K562 (cell line): ENCODE data around the gene EIF3I. TPM values are rescaled to one million over a fixed set of nuclear protein-coding genes. Genes with fewer than 3 reads are reported as not detected.
A peak's percentile ranks its signal among the peaks of the same experiment; 100 is the strongest.

Experiments used
- BCOR ChIP-seq: fragments of 450-650 bp; IDR thresholded peaks from 2 replicates; pipeline ENCODE4 v1.6.1; 2016
- ELK1 ChIP-seq: sonication (generic); formaldehyde crosslinking; IDR thresholded peaks from 2 replicates; pipeline ENCODE4 v1.8.1; 2022; ENCODE audit warnings: missing genetic modification reagents
- RFX5 ChIP-seq: IDR thresholded peaks from 2 replicates; pipeline ENCODE4 v1.6.1; 2011; ENCODE audit warnings: low read depth, mild to moderate bottlenecking, improper control_type of control experiment, low read length
- ZBTB40 ChIP-seq, 2 experiments: fragments of 450-650 bp in 1 of 2; sonication (generic) in 1 of 2; formaldehyde crosslinking in 1 of 2; IDR thresholded peaks; 2 replicates each; pipeline versions ENCODE4 v1.7.1 to v1.9.0; 2016 to 2022; ENCODE audit warnings: inconsistent platforms in 1 of 2, mild to moderate bottlenecking in 1 of 2, missing genetic modification reagents in 1 of 2
- polyA plus RNA-seq, 8 experiments: library from polyadenylated mRNA; depleted of rRNA in 4 of 8; stranded (reverse) in 5 of 8; unstranded in 3 of 8; fragments of >200 nt; fragmentation: Nextera tagmentation in 2 of 8; fragmentation: Illumina TruSeq in 1 of 8; extraction: Ambion mirVana in 2 of 8; extraction: Trizol in 1 of 8; gene quantifications; 2 replicates each; pipeline versions ENCODE4 v1.2.1 to v1.2.3, GENCODE V29; 2011 to 2014; ENCODE audit warnings: inconsistent platforms in 1 of 8, missing spikeins in 1 of 8
- total RNA-seq, 7 experiments: library from RNA; depleted of rRNA in 6 of 7; stranded (reverse); fragments of >200 nt in 6 of 7; fragmentation: Illumina TruSeq in 2 of 7; extraction: Trizol in 2 of 7; gene quantifications; 2 replicates each; pipeline versions ENCODE4 v1.2.1 to v1.2.3, GENCODE V29; 2011 to 2021; ENCODE audit warnings: low replicate concordance in 1 of 7

EIF3I gene
- total and polyA plus RNA-seq, 9 of the 15 experiments (the other 6 are each of a cell fraction or from before 2014, with no cell fraction given) = 414 to 1,526 (median 635) TPM

- TF ChIP-seq ZBTB40 (IDR thresholded peaks at IDR 0.05) (peak; percentile 4; the same call in 1 of the 2 replicates), ZBTB40 (CRISPR knock-in tag; IDR thresholded peaks at IDR 0.05) (no peak), BCOR (no peak), RFX5 (no peak), ELK1 (CRISPR knock-in tag) (no peak)
Observed at GRCh38 chr1:32180186-32181060, 41.8 kb upstream of the EIF3I start (continued).
